CD4-positive, alpha-beta T cell treated with Interleukin-4 for 4 hours (primary cell): ENCODE measurements around the gene MPZL2.
"Not testable (repeated sequence)": the region's sequence is repeated elsewhere in the genome, so short reads cannot be mapped to it uniquely, and the experiment has no call there.

Source experiments
- DNase-seq: peaks from one replicate; pipeline ENCODE4 v3.0.0-alpha.2; 2020

The MPZL2 gene

GRCh38 chr11:118263695-118264568, at the start of gene MPZL2:
Gene MPZL2, minus strand, starts transcription at chr11:118264297. Its CDS starts 144 bp downstream, at chr11:118264153.
- DNase-seq = no peak

GRCh38 chr11:118313242-118313641, 49.1 kb upstream of the MPZL2 start:
- DNase-seq = no peak

GRCh38 chr11:118312328-118312727, 48.2 kb upstream of the MPZL2 start:
- no peak for DNase-seq

GRCh38 chr11:118311518-118311917, 47.4 kb upstream of the MPZL2 start:
- DNase-seq = no peak

- no peak for DNase-seq
Observed at GRCh38 chr11:118310781-118311485, 46.8 kb upstream of the MPZL2 start.

- no peak for DNase-seq
Observed at GRCh38 chr11:118310271-118310670, 46.2 kb upstream of the MPZL2 start.

- not testable (repeated sequence) for DNase-seq
Observed at GRCh38 chr11:118308995-118309528, 45.0 kb upstream of the MPZL2 start.

GRCh38 chr11:118306556-118306955, 42.5 kb upstream of the MPZL2 start:
- peak; percentile 42 for DNase-seq

- peak; percentile 74 for DNase-seq
Observed at GRCh38 chr11:118305726-118306125, 41.6 kb upstream of the MPZL2 start.

- DNase-seq = peak; percentile 75
Observed at GRCh38 chr11:118304568-118305248, 40.6 kb upstream of the MPZL2 start, which contains the start of gene CD3E. Gene CD3E, plus strand, starts transcription at chr11:118304730. Its CDS starts 223 bp downstream, at chr11:118304953.

- no peak for DNase-seq
Observed at GRCh38 chr11:118304227-118304567, 40.1 kb upstream of the MPZL2 start.

GRCh38 chr11:118301600-118302195, 37.6 kb upstream of the MPZL2 start:
- no peak for DNase-seq

- peak; percentile 79 for DNase-seq
Observed at GRCh38 chr11:118295815-118296454, 31.8 kb upstream of the MPZL2 start.

- DNase-seq = no peak
Observed at GRCh38 chr11:118295199-118295598, 31.1 kb upstream of the MPZL2 start.

- DNase-seq = no peak
Observed at GRCh38 chr11:118294053-118294452, 30.0 kb upstream of the MPZL2 start.

GRCh38 chr11:118291477-118292135, 27.5 kb upstream of the MPZL2 start:
- no peak for DNase-seq

GRCh38 chr11:118290923-118291322, 26.8 kb upstream of the MPZL2 start:
- DNase-seq = peak; percentile 65

GRCh38 chr11:118289401-118289800, 25.3 kb upstream of the MPZL2 start:
- no peak for DNase-seq

GRCh38 chr11:118287006-118287405, 22.9 kb upstream of the MPZL2 start:
- DNase-seq = no peak

GRCh38 chr11:118286545-118286944, 22.4 kb upstream of the MPZL2 start:
- DNase-seq = no peak

GRCh38 chr11:118283756-118284350, 19.8 kb upstream of the MPZL2 start:
- no peak for DNase-seq
